GM12875 (cell line): ENCODE data around the gene NCBP2.

Experiments used
- H3K4me3 ChIP-seq: one replicate; pipeline ENCODE4 v1.5.1; 2011; ENCODE audit warnings: low read depth, low read length, control low read depth
- CTCF ChIP-seq: IDR thresholded peaks from 2 replicates; pipeline ENCODE4 v1.5.1; 2011; ENCODE audit warnings: low read depth, mild to moderate bottlenecking, control low read depth, inconsistent platforms, low read length, moderate library complexity, borderline replicate concordance; ENCODE audit not compliant: insufficient read depth

Gene NCBP2

GRCh38 chr3:196901768-196902167 lies 40.6 kb downstream of the NCBP2 start:
- TF ChIP-seq CTCF: no peak
- no peak overlapping the region for H3K4me3 ChIP-seq

GRCh38 chr3:196896229-196896628 lies 46.1 kb downstream of the NCBP2 start:
- no peak for TF ChIP-seq CTCF
- H3K4me3 ChIP-seq: no peak overlapping the region

GRCh38 chr3:196894557-196895295 lies 47.6 kb downstream of the NCBP2 start:
- no peak overlapping the region for H3K4me3 ChIP-seq
- TF ChIP-seq CTCF: no peak

GRCh38 chr3:196889844-196890708 lies 52.3 kb downstream of the NCBP2 start:
- no peak overlapping the region for H3K4me3 ChIP-seq
- no peak for TF ChIP-seq CTCF

- TF ChIP-seq CTCF: no peak
- H3K4me3 ChIP-seq: no peak overlapping the region
Measured at GRCh38 chr3:196886144-196886543, 56.2 kb downstream of the NCBP2 start.
